Activated CD8-positive, alpha-beta memory T cell treated with anti-CD3 and anti-CD28 coated beads for 48 hours (primary cell): Measurements from ENCODE around the gene ARL15.

Source experiments
- DNase-seq, 3 experiments: peaks; one replicate each; pipeline ENCODE4 v3.0.0-alpha.2; 2020; ENCODE audit warnings: low read depth in 2 of 3, low spot score in 2 of 3

ARL15 gene

GRCh38 chr5:54315736-54316528 is 5.6 kb upstream of the ARL15 start:
- no peak for DNase-seq

GRCh38 chr5:54313311-54314270 is 3.2 kb upstream of the ARL15 start:
- DNase-seq = no peak

- no peak for DNase-seq
Observed at GRCh38 chr5:54312499-54312898, 2.1 kb upstream of the ARL15 start.

- no peak for DNase-seq
Observed at GRCh38 chr5:54311176-54311677, 854 bp upstream of the ARL15 start.

DNA sequence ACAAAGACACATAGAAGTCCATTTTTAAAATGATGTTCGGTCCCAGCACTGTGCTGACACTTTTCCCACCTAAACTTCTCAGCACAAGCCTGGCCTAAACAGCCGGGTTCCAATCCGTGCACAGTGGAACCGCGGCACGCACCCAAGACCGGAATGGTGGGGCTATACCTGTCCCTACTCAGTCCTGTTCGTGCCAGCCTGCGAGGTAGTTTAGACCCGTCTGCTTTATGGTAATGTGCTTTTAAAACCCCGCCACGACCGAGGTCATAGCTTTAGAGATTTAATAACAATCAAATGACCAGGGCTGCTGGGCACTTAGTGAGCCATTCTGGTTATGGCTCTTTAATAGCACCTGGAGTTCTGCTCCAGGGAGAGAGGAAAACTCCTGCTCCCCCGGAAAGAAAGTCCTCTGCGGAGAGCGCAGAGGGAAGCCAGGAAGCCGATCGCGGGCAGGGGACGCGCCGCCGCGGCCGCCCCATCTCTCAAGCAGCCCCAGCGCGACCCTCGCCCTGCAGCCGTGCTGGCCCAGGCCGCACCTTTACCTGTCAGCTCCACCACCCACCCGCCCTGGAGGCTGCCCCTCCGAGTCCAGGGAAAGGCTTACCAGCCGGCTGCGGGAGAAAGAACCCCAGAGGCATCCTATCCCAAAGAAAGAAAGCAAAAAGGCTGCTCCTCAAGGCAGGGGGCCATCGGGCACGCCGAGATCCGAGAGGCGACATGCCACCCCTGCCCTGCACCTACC is 511 bp downstream of the ARL15 start:
- peak in 1 of 3 experiments; percentile 7 for DNase-seq

DNA sequence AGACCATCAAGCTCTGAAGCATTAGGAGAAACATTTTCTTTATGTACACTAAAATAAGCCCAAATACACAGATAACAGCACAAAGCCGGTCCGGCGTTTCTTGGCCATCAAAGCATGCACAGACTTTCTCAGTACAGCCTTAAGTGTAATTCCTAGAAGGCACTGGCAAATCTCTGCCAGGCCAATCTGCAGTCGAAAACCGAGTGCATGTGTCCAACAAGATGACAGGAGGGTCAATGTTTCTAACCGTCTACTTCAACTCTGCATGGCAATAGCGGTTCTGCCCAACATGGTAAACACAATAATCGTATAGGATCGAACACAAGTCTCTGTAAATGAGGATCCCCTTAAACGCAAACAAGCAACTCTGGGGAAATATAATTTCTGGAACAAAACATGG is 1.1 kb downstream of the ARL15 start:
- DNase-seq = no peak

DNA sequence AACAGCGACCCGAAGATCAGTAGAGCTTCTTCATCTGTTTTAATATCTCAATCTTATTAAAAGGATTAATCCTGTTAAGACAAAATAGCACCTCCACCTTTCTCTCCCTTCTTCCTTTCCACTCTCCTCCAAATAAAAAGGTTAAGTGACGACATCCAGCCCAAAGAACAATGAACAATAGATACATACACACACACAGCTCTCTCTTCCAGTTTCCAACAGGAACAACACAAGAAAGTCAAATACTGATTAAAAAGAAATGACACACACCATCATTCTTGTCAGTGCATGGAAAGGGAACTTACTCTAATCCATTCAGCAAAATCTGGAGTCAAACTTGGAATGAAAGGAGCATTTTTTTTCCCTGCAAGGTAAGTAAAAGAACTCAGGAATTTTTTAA is 2.8 kb downstream of the ARL15 start:
- DNase-seq = no peak

DNA sequence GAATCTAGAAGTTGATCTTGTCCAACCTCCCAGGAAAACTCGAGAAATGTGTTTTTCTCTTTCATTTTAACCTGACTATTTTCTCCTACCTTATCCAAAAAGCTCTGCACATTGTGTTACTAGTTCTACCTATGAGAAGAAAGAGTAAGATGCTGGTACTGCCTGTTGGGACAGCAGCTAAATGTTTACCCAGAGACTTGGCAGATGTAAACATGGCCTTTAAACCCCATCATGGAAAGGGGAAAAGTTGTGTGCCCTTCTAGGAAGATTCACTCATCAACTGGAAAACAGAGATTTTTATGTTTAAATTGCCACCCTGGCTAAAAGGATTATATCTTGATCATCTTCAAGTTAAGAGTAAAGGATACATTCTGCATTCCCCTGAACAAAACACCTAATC is 3.5 kb downstream of the ARL15 start:
- no peak for DNase-seq

DNA sequence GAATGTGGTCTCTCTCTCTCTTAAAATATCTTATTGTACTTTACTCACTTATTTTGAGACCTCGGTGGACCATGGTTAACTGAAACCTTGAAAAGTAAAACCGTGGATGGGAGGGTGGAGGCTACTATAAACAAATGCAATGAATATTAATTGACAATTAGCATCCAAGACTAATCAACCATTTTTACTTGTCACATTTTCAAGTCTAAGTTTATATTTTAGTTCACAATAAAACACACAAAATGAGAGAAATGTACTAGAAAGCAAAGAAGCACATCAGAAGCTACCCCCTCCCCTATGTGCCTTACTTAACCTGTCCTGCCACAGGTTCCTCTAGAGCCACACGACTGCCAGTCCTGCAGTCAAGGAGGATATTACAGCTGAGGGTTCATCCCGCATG is 4.6 kb downstream of the ARL15 start:
- no peak for DNase-seq

DNA sequence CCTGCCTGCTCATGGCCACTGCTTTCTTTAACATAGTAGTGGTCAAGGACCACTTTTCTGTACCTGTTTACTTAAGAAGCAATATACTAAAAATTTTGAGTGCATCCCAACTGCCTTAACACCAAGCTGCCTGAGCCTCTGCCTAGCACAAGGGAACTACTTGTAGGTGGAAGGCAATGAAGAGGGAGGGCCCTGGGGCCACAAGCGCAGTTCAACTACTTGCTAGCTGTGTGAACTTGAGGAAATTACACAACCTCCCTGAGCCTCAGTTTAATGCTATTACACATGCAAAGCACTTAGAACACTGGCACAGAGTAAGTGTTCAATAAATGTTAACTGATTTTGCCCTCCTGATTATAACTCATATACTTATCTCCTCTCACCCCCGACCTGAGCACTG is 6.3 kb downstream of the ARL15 start:
- no peak for DNase-seq

DNA sequence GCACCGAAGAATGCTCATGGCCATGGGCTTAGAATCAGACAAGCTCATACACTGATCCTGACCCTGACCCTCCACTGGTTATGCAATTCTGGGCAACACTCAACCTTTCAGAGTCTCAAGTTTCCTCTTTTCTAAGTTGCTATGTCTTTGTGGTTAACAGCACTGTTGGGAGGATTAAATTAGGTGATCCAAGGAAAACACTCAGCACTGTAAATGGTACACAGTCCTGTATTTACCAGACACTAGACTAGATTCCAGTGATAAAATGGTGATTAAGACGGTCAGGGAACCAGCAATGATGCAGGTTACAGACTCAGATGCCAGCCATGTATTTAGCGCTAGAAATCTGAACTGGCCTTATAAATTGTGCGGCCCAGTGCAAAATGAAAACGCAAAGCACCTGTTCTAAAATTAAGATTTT is 8.1 kb downstream of the ARL15 start:
- DNase-seq = no peak

GRCh38 chr5:54301849-54302248 is 8.5 kb downstream of the ARL15 start:
- DNase-seq = no peak

- DNase-seq = no peak
Observed at GRCh38 chr5:54301220-54301619, 9.2 kb downstream of the ARL15 start.

GRCh38 chr5:54298947-54299346 is 11.4 kb downstream of the ARL15 start:
- no peak for DNase-seq

DNA sequence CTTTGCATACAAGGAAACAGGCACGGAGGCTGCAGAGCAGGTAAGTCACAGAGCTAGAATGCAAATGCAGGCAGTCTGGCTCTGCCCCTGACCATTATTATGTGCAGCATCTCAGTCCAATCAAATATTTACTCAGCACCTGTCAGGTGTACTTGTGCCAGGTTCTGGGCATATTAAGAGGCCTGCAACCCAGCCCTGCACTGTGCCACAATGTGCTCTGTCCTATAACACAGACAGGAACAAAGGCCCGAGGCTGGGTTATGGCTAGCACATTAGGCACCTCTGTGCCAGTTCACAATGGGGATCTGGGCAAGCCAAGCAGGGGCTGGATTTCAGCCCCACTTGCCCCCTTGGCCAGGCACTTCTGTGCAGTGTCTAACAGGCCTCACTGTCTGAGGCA is 14.0 kb downstream of the ARL15 start:
- DNase-seq = no peak

DNA sequence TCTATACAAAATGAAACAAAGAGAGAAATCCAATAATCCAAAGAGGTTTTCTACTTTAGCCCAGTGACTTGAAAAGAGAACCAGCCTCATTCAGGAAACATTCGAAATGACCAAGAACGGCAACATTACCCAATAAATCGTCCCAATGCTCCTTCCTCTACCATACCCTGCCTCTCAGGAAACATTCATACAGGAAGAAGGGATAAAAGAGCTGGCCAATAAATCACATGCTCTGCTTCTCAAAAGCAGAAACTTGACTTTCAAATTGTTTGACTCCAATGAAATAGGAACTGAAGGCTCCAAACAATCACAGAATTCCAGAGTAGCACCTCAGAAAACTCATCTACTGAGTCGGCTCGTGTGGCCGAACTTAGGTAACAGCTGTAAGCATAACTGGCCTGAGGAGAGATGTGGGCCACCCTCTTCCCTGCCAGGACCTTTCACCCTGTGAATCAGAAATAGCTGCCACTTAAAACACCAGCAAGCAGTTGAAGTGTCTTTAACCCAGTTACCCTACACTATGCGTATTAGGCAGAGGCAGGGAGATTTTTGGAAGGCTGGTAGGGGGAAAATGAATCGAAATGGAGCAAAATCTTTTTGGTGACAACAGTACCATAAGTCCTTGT is 14.6 kb downstream of the ARL15 start:
- DNase-seq = no peak

DNA sequence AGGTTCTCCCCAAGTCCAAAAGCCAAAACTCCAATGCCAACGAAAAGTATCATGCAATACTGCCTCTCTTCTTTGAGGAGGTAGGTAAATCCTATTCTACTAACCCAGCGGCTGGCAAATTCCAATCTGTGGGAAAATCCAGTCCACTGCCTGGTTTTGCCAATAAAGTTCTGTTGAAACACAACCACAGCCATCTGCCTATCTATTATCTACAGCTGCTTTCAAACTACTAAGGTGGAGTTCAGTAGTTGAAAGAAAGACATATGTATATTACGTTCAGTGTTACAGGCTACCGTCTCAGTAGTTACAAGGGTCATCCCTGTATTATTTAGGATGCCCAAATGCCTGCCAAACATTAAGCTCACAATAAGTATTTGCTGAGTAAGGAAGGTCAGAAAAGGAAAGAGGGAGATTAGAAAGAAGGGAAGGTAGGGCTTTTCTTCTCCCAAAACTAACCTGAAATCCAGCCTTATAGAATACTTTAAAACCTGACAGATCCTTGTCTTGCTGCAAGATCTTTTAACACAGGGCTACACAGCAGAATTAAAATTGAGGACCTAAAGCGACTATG is 16.2 kb downstream of the ARL15 start:
- DNase-seq = no peak

DNA sequence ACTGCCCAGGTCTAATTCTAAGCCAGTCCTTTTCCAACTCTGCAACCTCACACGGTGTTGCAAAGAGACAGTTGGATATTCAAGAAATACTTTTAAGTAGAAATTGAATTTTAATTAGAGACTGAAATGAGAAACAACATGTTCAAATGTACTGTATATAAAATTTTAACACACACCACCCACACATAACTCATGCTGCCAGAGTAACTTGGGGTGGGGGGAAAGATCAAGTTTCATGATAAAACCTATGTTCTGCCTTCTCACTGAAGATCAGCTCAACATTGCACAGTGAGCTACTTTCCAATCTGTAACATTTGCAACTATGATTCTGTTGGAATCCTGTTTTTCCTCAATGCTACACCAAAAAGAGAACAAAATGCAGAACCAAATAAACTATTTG is 17.5 kb downstream of the ARL15 start:
- no peak for DNase-seq

GRCh38 chr5:54291498-54291897 is 18.9 kb downstream of the ARL15 start:
- DNase-seq = no peak

DNA sequence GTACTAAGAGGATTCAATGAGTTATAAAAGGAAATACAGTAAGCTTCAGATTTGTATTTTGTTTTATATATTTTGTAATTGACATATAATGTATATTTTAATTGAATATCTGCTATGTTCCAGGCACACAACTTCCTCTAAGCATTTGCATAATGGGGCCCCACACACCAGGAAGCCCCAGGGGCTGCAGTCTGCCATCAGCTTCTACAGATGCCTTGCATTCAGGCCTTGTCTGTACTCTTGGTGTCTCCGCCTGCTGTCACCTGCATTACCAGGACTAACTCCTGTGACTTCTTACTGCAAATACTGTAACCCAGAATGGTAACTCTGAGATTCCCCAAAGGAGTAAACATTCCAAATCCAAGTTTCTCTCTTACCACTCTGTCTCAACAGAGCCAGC is 20.6 kb downstream of the ARL15 start:
- no peak for DNase-seq
